Measurements from ENCODE around the gene PHKB.

GRCh38 chr16:47634126-47634525 lies 173.0 kb downstream of the PHKB start:
- TF ChIP-seq POLR2AphosphoS5 (IDR thresholded peaks at IDR 0.05; ENCODE audit: low read depth, low read length) = no peak
- TF ChIP-seq POU2F2 (IDR thresholded peaks at IDR 0.05; ENCODE audit: low read depth, low read length) = no peak

All from GM12891 (cell line).